ENCODE results near the gene SLC19A1.

The SLC19A1 gene

DNA sequence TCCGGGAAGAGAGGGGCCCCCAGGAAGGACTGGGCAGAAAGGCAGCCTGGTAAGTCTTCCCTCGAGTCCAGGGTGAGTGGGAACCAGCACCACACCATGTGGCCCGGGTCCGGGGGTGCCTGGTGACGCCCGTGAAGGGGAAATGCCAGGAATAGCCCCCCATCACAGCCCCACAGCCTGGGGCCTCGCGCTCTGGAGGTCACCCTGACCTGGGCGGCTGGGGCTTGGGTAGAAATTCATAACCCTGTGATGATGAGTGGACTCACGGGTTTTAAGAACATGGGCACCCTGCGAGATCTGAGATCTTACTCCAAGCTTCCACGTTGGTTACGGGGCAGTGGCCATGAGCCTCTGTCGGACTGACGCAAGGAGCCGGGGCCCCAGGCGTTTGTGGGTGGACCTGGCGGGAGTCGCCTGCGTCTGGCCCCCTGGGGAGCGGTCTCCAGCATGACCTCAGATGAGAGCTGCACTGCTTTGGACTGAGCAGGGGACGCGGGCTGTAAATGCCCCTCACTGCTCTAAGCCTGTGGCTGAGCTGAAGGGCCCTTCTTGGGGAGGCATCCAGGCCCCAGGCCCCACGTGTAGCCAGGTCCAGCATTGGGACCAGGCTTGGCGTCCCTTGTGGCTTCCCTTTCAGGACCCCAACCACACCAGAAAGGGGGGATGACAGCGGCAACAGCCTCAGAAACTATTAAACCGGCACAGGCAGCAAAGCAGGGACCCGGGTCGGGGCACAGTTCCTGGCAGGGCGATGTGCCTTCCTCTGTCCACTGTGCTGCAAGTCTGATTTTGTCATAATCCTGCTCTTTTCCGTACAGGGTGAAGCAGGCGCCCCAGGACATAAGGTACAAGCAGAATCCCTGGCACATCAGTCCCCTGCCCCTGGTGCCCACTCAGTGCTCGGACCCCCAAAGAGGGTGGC lies 60.0 kb downstream of the SLC19A1 start:
- 94% methylated on average over 33 of the region's 33 CpGs for WGBS, 2 experiments

DNA sequence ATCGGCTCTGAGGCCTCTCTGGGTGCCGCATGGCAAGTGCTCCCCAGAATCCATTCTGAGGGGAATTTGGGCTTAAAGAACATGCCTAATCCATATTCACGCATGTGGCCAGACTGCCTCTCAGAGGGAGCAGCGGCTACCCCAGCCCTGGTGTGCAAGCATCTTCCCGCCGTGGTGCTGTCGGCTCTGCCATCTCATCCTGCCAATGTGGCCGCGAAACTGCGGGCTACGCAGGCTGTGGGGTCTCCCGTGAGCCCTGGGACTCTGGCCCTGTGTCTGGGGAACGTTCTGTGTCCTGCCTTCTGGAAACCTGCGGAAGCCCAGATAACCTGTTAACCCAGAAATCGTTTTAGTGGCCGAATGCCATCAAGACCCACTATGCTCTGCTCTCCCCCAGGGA lies 60.7 kb downstream of the SLC19A1 start:
- Histone ChIP-seq H3K4me1 (ENCODE audit: control insufficient read depth, insufficient read depth, low read length) (no peaks in the 10 kb centered on the region), H3K4me3 (ENCODE audit: insufficient read depth, low read depth, low read length) (no peak overlapping the region), H3K36me3 (ENCODE audit: control insufficient read depth, insufficient read depth, low read length) (peaks cover 6% of the 10 kb centered on the region), H3K9me3 (ENCODE audit: control insufficient read depth, low read length) (no peaks in the 10 kb centered on the region), H3K27me3 (ENCODE audit: control insufficient read depth, insufficient read depth, low read length, poor library complexity, severe bottlenecking) (no peaks in the 10 kb centered on the region), H3K27ac (ENCODE audit: insufficient read depth, low read depth, low read length, poor library complexity, severe bottlenecking) (no peak overlapping the region)
- 96 to 97% methylated on average over 16 of the region's 16 CpGs for WGBS, 2 experiments

More for the DNA sequence above, 60.0 kb downstream of the SLC19A1 start:
- H3K27ac ChIP-seq (ENCODE audit: insufficient read depth, low read depth, low read length, poor library complexity, severe bottlenecking) = no peak overlapping the region
- no peaks in the 10 kb centered on the region for H3K9me3 ChIP-seq (ENCODE audit: control insufficient read depth, low read length)
- H3K4me1 ChIP-seq (ENCODE audit: control insufficient read depth, insufficient read depth, low read length) = no peaks in the 10 kb centered on the region
- H3K4me3 ChIP-seq (ENCODE audit: insufficient read depth, low read depth, low read length) = no peak overlapping the region
- H3K27me3 ChIP-seq (ENCODE audit: control insufficient read depth, insufficient read depth, low read length, poor library complexity, severe bottlenecking) = no peaks in the 10 kb centered on the region
- peaks cover 6% of the 10 kb centered on the region for H3K36me3 ChIP-seq (ENCODE audit: control insufficient read depth, insufficient read depth, low read length)

DNA sequence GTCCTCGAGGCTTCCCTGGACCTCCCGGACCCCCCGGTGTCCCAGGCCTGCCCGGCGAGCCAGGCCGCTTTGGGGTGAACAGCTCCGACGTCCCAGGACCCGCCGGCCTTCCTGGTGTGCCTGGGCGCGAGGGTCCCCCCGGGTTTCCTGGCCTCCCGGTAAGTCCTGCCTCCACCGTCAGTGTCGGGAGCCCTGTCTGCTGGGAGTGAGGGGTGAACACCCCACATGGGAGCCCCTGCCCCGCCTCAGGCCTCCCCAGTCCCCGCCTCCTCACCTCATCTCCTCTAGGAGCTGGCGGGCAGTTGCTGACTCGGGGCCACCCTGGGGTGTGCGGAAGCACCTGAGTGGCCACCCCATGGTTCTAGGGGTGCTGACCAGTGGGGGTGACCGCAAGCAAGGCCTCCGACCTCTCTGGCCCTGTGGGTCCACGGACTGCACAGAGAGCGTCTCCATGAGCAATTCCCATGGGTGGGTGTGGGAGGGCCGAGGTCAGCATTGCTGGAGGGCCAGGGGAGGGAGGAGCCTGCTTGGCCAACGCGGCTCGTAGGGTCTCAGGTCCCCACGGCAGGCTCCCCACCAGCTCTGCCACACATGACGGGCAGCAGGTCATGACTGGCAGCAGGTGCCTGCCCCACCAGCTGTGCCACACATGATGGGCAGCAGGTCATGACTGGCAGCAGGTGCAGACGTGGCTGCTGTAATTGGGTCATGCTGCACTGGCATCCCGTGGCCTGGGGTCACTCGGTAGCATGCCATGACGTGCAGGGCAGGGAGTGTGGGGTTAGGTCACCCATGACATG lies 61.3 kb downstream of the SLC19A1 start:
- no peak overlapping the region for H3K27ac ChIP-seq (ENCODE audit: insufficient read depth, low read depth, low read length, poor library complexity, severe bottlenecking)
- no peaks in the 10 kb centered on the region for H3K4me1 ChIP-seq (ENCODE audit: control insufficient read depth, insufficient read depth, low read length)
- H3K36me3 ChIP-seq (ENCODE audit: control insufficient read depth, insufficient read depth, low read length) = peaks cover 6% of the 10 kb centered on the region
- 96 to 97% methylated on average over 35 of the region's 35 CpGs for WGBS, 2 experiments
- no peaks in the 10 kb centered on the region for H3K9me3 ChIP-seq (ENCODE audit: control insufficient read depth, low read length)
- H3K27me3 ChIP-seq (ENCODE audit: control insufficient read depth, insufficient read depth, low read length, poor library complexity, severe bottlenecking) = no peaks in the 10 kb centered on the region
- H3K4me3 ChIP-seq (ENCODE audit: insufficient read depth, low read depth, low read length) = no peak overlapping the region

DNA sequence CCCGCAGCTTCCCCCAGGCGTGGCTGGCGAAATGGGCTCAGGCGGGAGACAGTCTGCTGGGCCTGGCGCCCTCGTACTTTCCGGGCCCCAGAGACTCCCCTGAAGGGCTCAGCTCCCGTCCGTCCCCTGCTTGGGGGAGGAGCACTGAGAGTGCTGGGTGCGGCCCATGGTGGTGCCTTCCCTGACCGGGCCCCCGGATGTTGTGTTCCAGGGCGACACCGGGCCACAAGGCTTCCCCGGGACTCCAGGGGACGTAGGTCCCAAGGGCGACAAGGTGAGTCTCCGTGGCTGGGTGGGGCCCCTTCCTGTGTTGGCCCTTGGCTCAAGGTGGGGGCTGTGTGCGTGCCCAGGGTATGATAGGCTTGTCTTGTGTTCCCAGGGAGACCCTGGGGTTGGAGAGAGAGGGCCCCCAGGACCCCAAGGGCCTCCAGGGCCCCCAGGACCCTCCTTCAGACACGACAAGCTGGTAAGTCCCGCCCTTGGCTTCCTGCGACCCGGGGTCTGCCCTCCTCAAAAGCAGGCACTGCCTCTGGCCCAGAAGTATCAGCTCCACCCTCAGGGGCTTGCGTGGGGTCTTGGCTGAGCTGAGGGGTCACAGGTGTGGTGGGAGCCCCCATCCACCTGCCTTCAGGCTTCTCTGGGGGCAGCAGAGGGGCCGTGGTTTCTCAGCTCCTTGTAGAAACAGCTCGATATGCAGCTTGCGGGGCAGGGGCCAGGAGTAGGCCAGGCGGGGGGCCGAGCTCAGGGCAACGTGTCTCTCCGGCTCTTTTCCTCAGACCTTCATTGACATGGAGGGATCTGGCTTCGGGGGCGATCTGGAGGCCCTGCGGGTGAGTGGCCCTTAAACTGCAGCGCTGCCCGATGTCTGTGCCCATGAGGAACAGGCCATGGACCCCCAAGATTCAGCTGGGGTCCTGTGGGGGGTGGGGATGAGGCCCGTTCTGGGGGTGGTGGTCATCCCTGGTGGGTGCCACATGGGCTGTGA lies 62.3 kb downstream of the SLC19A1 start:
- H3K36me3 ChIP-seq (ENCODE audit: control insufficient read depth, insufficient read depth, low read length) = peaks cover 6% of the 10 kb centered on the region
- WGBS, 2 experiments = 95 to 96% methylated on average over 37 of the region's 37 CpGs
- no peaks in the 10 kb centered on the region for H3K4me1 ChIP-seq (ENCODE audit: control insufficient read depth, insufficient read depth, low read length)
- H3K9me3 ChIP-seq (ENCODE audit: control insufficient read depth, low read length) = no peaks in the 10 kb centered on the region
- no peak overlapping the region for H3K4me3 ChIP-seq (ENCODE audit: insufficient read depth, low read depth, low read length)
- H3K27me3 ChIP-seq (ENCODE audit: control insufficient read depth, insufficient read depth, low read length, poor library complexity, severe bottlenecking) = no peaks in the 10 kb centered on the region
- H3K27ac ChIP-seq (ENCODE audit: insufficient read depth, low read depth, low read length, poor library complexity, severe bottlenecking) = no peak overlapping the region

GRCh38 chr21:45478816-45479669 lies 63.2 kb downstream of the SLC19A1 start:
- H3K9me3 ChIP-seq (ENCODE audit: control insufficient read depth, low read length) = no peaks in the 10 kb centered on the region
- WGBS, 2 experiments = 93 to 94% methylated on average over 29 to 30 of the region's 31 CpGs
- H3K4me3 ChIP-seq (ENCODE audit: insufficient read depth, low read depth, low read length) = no peak overlapping the region

DNA sequence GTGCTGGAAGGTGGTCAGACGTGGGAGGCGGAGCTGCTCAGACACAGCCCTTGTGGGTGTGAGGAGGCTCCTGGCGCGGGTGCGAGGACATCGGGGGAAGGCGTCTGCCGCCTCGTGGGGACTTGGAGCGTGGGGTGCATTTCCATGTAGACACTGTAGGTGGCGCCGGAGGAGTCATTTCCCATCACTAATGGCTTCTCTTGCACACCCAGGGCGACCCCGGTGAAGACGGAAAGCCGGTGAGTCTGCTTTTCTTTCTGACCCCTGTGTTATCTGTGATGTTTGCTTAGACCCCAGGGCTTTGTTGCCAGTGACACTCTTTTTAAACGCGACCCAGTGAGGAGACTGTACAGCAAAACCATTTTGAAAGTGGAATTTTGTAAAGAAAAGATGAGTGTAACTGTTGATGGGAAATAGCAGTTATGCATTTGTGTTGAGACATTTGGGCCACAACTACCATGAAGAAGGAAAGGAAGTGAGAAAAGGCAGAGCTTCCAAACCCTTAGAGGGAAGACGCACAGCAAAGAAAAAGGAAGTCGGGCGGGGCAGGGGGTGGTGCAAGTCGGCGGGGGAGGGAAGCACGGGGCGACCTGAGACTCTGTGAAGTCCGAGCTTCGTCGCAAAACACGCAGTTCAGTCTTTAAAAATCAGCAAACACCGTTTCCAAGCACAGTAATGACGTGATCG lies 64.0 kb downstream of the SLC19A1 start:
- Histone ChIP-seq H3K9me3 (ENCODE audit: control insufficient read depth, low read length) (no peaks in the 10 kb centered on the region), H3K4me1 (ENCODE audit: control insufficient read depth, insufficient read depth, low read length) (no peaks in the 10 kb centered on the region), H3K27me3 (ENCODE audit: control insufficient read depth, insufficient read depth, low read length, poor library complexity, severe bottlenecking) (no peaks in the 10 kb centered on the region), H3K4me3 (ENCODE audit: insufficient read depth, low read depth, low read length) (no peak overlapping the region), H3K36me3 (ENCODE audit: control insufficient read depth, insufficient read depth, low read length) (peaks cover 6% of the 10 kb centered on the region), H3K27ac (ENCODE audit: insufficient read depth, low read depth, low read length, poor library complexity, severe bottlenecking) (no peak overlapping the region)
- 74% methylated on average over 32 of the region's 32 CpGs for WGBS, 2 experiments

More at GRCh38 chr21:45478816-45479669, 63.2 kb downstream of the SLC19A1 start:
- Histone ChIP-seq H3K27ac (ENCODE audit: insufficient read depth, low read depth, low read length, poor library complexity, severe bottlenecking) (no peak overlapping the region), H3K4me1 (ENCODE audit: control insufficient read depth, insufficient read depth, low read length) (no peaks in the 10 kb centered on the region), H3K36me3 (ENCODE audit: control insufficient read depth, insufficient read depth, low read length) (peaks cover 6% of the 10 kb centered on the region), H3K27me3 (ENCODE audit: control insufficient read depth, insufficient read depth, low read length, poor library complexity, severe bottlenecking) (no peaks in the 10 kb centered on the region)

DNA sequence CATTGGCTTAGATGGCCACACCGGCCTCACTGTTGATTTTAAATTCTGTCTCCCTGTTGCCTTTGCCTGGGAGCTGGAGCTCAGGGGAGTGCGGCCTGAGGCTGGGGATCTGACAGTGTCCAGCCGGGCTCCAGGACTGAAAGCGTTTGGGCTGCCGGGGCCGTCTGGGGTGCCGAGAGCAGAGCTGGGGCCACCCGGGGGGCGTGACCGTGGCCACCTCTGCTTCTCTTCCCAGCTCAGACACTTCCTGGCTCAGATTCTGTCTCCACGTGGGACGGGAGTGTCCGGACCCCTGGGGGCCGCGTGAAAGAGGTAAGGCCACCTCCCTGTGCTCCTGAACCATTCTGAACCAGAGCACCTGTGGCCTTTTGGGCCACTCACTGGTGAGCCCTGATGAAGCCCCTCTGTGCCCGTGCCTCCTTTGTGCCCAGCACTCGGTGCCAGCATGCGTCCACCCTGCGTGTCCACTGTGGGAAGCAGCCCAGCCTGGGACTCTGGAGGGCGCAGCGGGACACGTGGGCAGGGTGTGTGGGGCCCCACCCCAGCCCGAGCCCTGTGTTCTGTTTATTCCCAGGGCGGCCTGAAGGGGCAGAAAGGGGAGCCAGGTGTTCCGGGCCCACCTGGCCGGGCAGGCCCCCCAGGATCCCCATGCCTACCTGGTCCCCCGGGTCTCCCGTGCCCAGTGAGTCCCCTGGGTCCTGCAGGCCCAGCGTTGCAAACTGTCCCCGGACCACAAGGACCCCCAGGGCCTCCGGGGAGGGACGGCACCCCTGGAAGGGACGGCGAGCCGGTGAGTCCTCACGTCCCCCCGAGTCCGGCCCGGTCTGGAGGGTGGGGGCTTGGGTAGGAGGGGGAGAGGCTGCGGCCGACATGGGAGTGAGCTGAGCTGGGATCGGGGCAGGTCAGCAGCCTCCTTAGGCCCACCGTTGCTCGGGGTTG lies 64.8 kb downstream of the SLC19A1 start:
- H3K4me3 ChIP-seq (ENCODE audit: insufficient read depth, low read depth, low read length) = no peak overlapping the region
- 92% methylated on average over 44 of the region's 44 CpGs for WGBS, 2 experiments
- no peak overlapping the region for H3K27ac ChIP-seq (ENCODE audit: insufficient read depth, low read depth, low read length, poor library complexity, severe bottlenecking)
- no peaks in the 10 kb centered on the region for H3K4me1 ChIP-seq (ENCODE audit: control insufficient read depth, insufficient read depth, low read length)
- no peaks in the 10 kb centered on the region for H3K27me3 ChIP-seq (ENCODE audit: control insufficient read depth, insufficient read depth, low read length, poor library complexity, severe bottlenecking)
- H3K36me3 ChIP-seq (ENCODE audit: control insufficient read depth, insufficient read depth, low read length) = peaks cover 6% of the 10 kb centered on the region
- H3K9me3 ChIP-seq (ENCODE audit: control insufficient read depth, low read length) = no peaks in the 10 kb centered on the region

DNA sequence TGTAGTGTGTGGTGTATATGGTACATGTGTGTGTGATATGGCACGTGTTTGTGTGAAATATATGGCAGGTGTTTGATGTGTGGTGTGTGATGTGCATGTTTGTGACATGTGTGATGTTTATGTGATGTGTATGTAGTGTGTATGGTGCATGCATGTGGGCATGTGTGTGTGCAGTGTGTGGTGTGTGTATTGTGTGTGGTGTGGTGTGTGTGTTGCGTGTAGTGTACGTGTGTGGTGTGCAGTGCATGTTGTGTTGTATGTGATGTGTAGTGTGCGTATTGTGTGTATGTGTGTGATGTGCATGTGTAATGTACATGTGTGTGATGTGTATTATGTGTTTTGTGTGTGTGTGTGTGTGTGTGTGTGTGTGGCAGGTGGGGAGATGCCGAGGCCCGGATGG lies 65.7 kb downstream of the SLC19A1 start:
- WGBS, 2 experiments = 91 to 93% methylated on average over 6 of the region's 6 CpGs
- no peak overlapping the region for H3K27ac ChIP-seq (ENCODE audit: insufficient read depth, low read depth, low read length, poor library complexity, severe bottlenecking)
- no peaks in the 10 kb centered on the region for H3K4me1 ChIP-seq (ENCODE audit: control insufficient read depth, insufficient read depth, low read length)
- no peaks in the 10 kb centered on the region for H3K9me3 ChIP-seq (ENCODE audit: control insufficient read depth, low read length)
- H3K27me3 ChIP-seq (ENCODE audit: control insufficient read depth, insufficient read depth, low read length, poor library complexity, severe bottlenecking) = no peaks in the 10 kb centered on the region
- no peak overlapping the region for H3K4me3 ChIP-seq (ENCODE audit: insufficient read depth, low read depth, low read length)
- H3K36me3 ChIP-seq (ENCODE audit: control insufficient read depth, insufficient read depth, low read length) = peaks cover 6% of the 10 kb centered on the region

Data from ectodermal cell (in vitro differentiated cells).